Trophoblast cell (in vitro differentiated cells and primary cell): ENCODE results near the gene KCNH4.

Experiments
- DNase-seq, 2 donors: peaks; one replicate each; pipeline ENCODE4 v3.0.0-alpha.2; 2016
- H2AFZ ChIP-seq: 2 replicates; pipeline ENCODE4 v1.6.1; 2013; ENCODE audit warnings: low read length, moderate library complexity, mild to moderate bottlenecking; ENCODE audit not compliant: insufficient read depth, poor library complexity
- H2AK5ac ChIP-seq: 2 replicates; pipeline ENCODE4 v1.6.1; 2013; ENCODE audit warnings: mild to moderate bottlenecking, low read length
- H2BK120ac ChIP-seq: 2 replicates; pipeline ENCODE4 v1.6.1; 2013; ENCODE audit warnings: low read length, mild to moderate bottlenecking, moderate library complexity; ENCODE audit not compliant: insufficient read depth, poor library complexity
- H2BK12ac ChIP-seq: 2 replicates; pipeline ENCODE4 v1.6.1; 2013; ENCODE audit warnings: mild to moderate bottlenecking, low read length, moderate library complexity
- H2BK5ac ChIP-seq: 2 replicates; pipeline ENCODE4 v1.6.1; 2013; ENCODE audit warnings: low read length, low read depth, moderate library complexity, mild to moderate bottlenecking; ENCODE audit not compliant: poor library complexity
- H3K14ac ChIP-seq: 2 replicates; pipeline ENCODE4 v1.6.1; 2013; ENCODE audit warnings: mild to moderate bottlenecking, low read length
- H3K18ac ChIP-seq: 2 replicates; pipeline ENCODE4 v1.6.1; 2013; ENCODE audit warnings: mild to moderate bottlenecking, low read length
- H3K23ac ChIP-seq: 2 replicates; pipeline ENCODE4 v1.6.1; 2013; ENCODE audit warnings: low read length
- H3K27ac ChIP-seq: 2 replicates; pipeline ENCODE4 v1.5.1; 2013; ENCODE audit warnings: low read depth, mild to moderate bottlenecking, inconsistent platforms, low read length, moderate library complexity
- H3K27me3 ChIP-seq: 2 replicates; pipeline ENCODE4 v1.6.1; 2013; ENCODE audit warnings: inconsistent platforms, mild to moderate bottlenecking, low read length, moderate library complexity; ENCODE audit not compliant: insufficient read depth
- H3K36me3 ChIP-seq, 2 experiments: 1 replicate in 1 of 2; 2 replicates in 1 of 2; pipeline ENCODE4 v1.6.1; 2013; ENCODE audit warnings: low read length in 2 of 2, mild to moderate bottlenecking in 2 of 2, moderate library complexity in 1 of 2; ENCODE audit not compliant: insufficient read depth in 2 of 2, control insufficient read depth in 1 of 2
- H3K4ac ChIP-seq: 2 replicates; pipeline ENCODE4 v1.6.1; 2013; ENCODE audit warnings: low read depth, mild to moderate bottlenecking, low read length, moderate library complexity
- H3K4me1 ChIP-seq, 2 experiments: 1 replicate in 1 of 2; 2 replicates in 1 of 2; pipeline ENCODE4 v1.6.1; 2013; ENCODE audit warnings: low read length in 2 of 2, mild to moderate bottlenecking in 2 of 2, moderate library complexity in 1 of 2; ENCODE audit not compliant: insufficient read depth in 2 of 2, control insufficient read depth in 1 of 2
- H3K4me2 ChIP-seq: 2 replicates; pipeline ENCODE4 v1.6.1; 2013; ENCODE audit warnings: inconsistent platforms, mild to moderate bottlenecking, low read length, moderate library complexity
- H3K4me3 ChIP-seq: 2 replicates; pipeline ENCODE4 v1.5.1; 2013; ENCODE audit warnings: mild to moderate bottlenecking, low read depth, low read length, inconsistent platforms
- H3K79me1 ChIP-seq: one replicate; pipeline ENCODE4 v1.6.1; 2013; ENCODE audit warnings: low read length
- H3K79me2 ChIP-seq: 2 replicates; pipeline ENCODE4 v1.6.1; 2013; ENCODE audit warnings: low read length, mild to moderate bottlenecking; ENCODE audit not compliant: control insufficient read depth, insufficient read depth, poor library complexity
- H3K9ac ChIP-seq: 2 replicates; pipeline ENCODE4 v1.6.1; 2013; ENCODE audit warnings: mild to moderate bottlenecking, low read length
- H3K9me3 ChIP-seq: 2 replicates; pipeline ENCODE4 v1.6.1; 2013; ENCODE audit warnings: low read depth, mild to moderate bottlenecking, control low read depth, inconsistent platforms, low read length; ENCODE audit not compliant: insufficient read depth
- H4K12ac ChIP-seq: 2 replicates; pipeline ENCODE4 v1.6.1; 2013; ENCODE audit warnings: low read depth, mild to moderate bottlenecking, low read length, moderate library complexity
- H4K8ac ChIP-seq: 2 replicates; pipeline ENCODE4 v1.6.1; 2013; ENCODE audit warnings: low read depth, mild to moderate bottlenecking, low read length, moderate library complexity
- H4K91ac ChIP-seq: one replicate; pipeline ENCODE4 v1.6.1; 2013; ENCODE audit warnings: low read depth, mild to moderate bottlenecking, low read length, moderate library complexity
- WGBS: extraction: QIAGEN DNeasy Blood & Tissue Kit; methylation state at CpG from one replicate; pipeline ENCODE4 v1.1.7; 2013; ENCODE audit warnings: missing lambda C conversion rate; ENCODE audit not compliant: insufficient read length, insufficient coverage; ENCODE audit errors: extremely low coverage; 5-methylcytosine and 5-hydroxymethylcytosine counted together

Gene KCNH4

GRCh38 chr17:42171831-42172230 is 9.1 kb downstream of the KCNH4 start:
- no peaks in the 10 kb centered on the region for H3K27me3 ChIP-seq
- H3K79me1 ChIP-seq: no peaks in the 10 kb centered on the region
- H2AFZ ChIP-seq: no peak overlapping the region
- WGBS: no CpG with 5 or more reads among the region's 11 CpGs
- H3K79me2 ChIP-seq: no peaks in the 10 kb centered on the region
- no peak overlapping the region for H3K23ac ChIP-seq
- H3K36me3 ChIP-seq: no peaks in the 10 kb centered on the region
- no peak overlapping the region for H3K27ac ChIP-seq
- H3K18ac ChIP-seq: no peak overlapping the region
- H2BK120ac ChIP-seq: no peak overlapping the region
- no peak overlapping the region for H2BK5ac ChIP-seq
- no peak overlapping the region for H3K4me2 ChIP-seq
- H3K4ac ChIP-seq: no peak overlapping the region
- H3K4me1 ChIP-seq: peaks cover 0 to 10% of the 10 kb centered on the region in 2 experiments
- no peak overlapping the region for H2BK12ac ChIP-seq
- H3K4me3 ChIP-seq: no peak overlapping the region
- H3K9ac ChIP-seq: no peak overlapping the region
- H4K91ac ChIP-seq: no peak overlapping the region
- DNase-seq: no peak
- H4K12ac ChIP-seq: no peak overlapping the region
- H2AK5ac ChIP-seq: no peak overlapping the region
- H3K9me3 ChIP-seq: peaks cover 2% of the 10 kb centered on the region
- H4K8ac ChIP-seq: no peak overlapping the region
- no peak overlapping the region for H3K14ac ChIP-seq

DNA sequence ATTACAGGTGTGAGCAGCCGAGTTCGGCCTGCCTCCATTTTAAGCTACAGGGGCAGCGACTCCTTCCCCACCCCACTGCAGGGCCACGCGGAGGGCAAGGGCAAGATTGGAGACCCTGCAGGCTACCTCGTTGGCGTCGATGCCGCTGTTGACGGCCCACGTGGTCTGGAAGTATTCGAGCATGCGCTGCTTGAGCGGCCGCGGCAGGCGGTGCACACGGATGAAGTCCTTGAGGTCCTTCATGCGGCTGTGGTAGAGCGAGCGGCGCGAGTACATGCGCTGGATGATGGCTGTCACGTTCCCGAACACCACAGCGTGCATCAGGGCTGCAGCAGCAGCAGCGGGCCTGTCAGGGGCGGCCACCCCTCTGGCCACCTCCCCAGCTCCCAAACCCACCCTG is 11.6 kb downstream of the KCNH4 start:
- Histone ChIP-seq H3K27me3 (no peaks in the 10 kb centered on the region), H2BK120ac (no peak overlapping the region), H3K9ac (no peak overlapping the region), H2AFZ (no peak overlapping the region), H2BK5ac (no peak overlapping the region), H3K18ac (no peak overlapping the region), H3K79me2 (no peaks in the 10 kb centered on the region), H3K79me1 (no peaks in the 10 kb centered on the region), H3K4ac (no peak overlapping the region), H4K8ac (no peak overlapping the region), H3K9me3 (peaks cover 5% of the 10 kb centered on the region), H3K4me2 (no peak overlapping the region), H4K12ac (no peak overlapping the region), H3K36me3 (no peaks in the 10 kb centered on the region), H2AK5ac (no peak overlapping the region), H3K14ac (no peak overlapping the region), H3K4me1 (peaks cover 0 to 10% of the 10 kb centered on the region in 2 experiments), H4K91ac (no peak overlapping the region), H3K4me3 (no peak overlapping the region), H3K23ac (no peak overlapping the region), H3K27ac (no peak overlapping the region), H2BK12ac (no peak overlapping the region)
- DNase-seq: no peak
- no CpG with 5 or more reads among the region's 29 CpGs for WGBS

DNA sequence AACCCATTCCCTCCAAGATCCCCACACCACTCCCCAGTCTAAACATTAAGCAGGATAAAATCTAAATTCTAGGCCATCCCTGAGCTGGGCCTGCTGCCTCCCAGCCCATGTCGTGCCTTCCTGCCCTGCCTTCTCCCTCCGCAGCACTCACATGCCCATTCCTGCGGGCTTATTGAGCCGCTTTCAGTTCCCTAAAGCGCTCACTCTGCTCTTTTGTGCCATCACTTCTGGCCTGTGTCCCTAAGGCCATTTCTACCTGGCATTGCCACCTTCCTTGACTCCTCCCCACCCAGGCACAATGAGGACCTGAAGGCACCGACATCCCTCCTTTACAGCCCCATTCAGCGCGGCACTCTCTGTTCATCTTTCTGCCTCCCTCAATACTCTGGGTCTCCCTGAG is 13.1 kb downstream of the KCNH4 start:
- Histone ChIP-seq H3K4ac (no peak overlapping the region), H3K79me1 (no peaks in the 10 kb centered on the region), H3K9ac (no peak overlapping the region), H3K4me2 (no peak overlapping the region), H3K14ac (no peak overlapping the region), H3K36me3 (no peaks in the 10 kb centered on the region), H4K91ac (no peak overlapping the region), H3K79me2 (no peaks in the 10 kb centered on the region), H2BK12ac (no peak overlapping the region), H3K4me1 (peaks cover 0 to 10% of the 10 kb centered on the region in 2 experiments), H3K4me3 (no peak overlapping the region), H4K12ac (no peak overlapping the region), H3K27ac (no peak overlapping the region), H2BK120ac (no peak overlapping the region), H3K9me3 (peaks cover 6% of the 10 kb centered on the region), H2BK5ac (no peak overlapping the region), H2AK5ac (no peak overlapping the region), H2AFZ (no peak overlapping the region), H3K23ac (no peak overlapping the region), H3K18ac (no peak overlapping the region), H3K27me3 (no peaks in the 10 kb centered on the region), H4K8ac (no peak overlapping the region)
- DNase-seq: no peak
- WGBS: no CpG with 5 or more reads among the region's 8 CpGs

GRCh38 chr17:42166196-42166763 is 14.7 kb downstream of the KCNH4 start:
- DNase-seq: peak; percentile 96 to 97
- Histone ChIP-seq H3K4me3 (no peak overlapping the region), H3K14ac (no peak overlapping the region), H2AK5ac (no peak overlapping the region), H3K9me3 (peaks cover 6% of the 10 kb centered on the region), H2AFZ (no peak overlapping the region), H2BK12ac (no peak overlapping the region), H2BK5ac (no peak overlapping the region), H3K23ac (no peak overlapping the region), H4K12ac (no peak overlapping the region), H3K9ac (no peak overlapping the region), H4K91ac (no peak overlapping the region), H3K18ac (no peak overlapping the region), H3K27me3 (no peaks in the 10 kb centered on the region), H3K4me1 (peaks cover 0 to 2% of the 10 kb centered on the region in 2 experiments), H3K4ac (no peak overlapping the region), H3K36me3 (no peaks in the 10 kb centered on the region), H3K4me2 (no peak overlapping the region), H3K79me1 (no peaks in the 10 kb centered on the region), H4K8ac (no peak overlapping the region), H3K27ac (no peak overlapping the region), H2BK120ac (no peak overlapping the region), H3K79me2 (no peaks in the 10 kb centered on the region)
- no CpG with 5 or more reads among the region's 19 CpGs for WGBS
